HL-60 (cell line): ENCODE results near the gene FKBP11.
A peak's percentile ranks its signal among the peaks of the same experiment; 100 is the strongest.

Experiments used
- DNase-seq, 2 experiments: peaks; one replicate each; pipeline ENCODE4 v3.0.0-alpha.2; 2010 to 2020; ENCODE audit warnings: low read depth in 1 of 2, low spot score in 1 of 2
- H3K27ac ChIP-seq: fragments of 250-450 bp; sonication (Bioruptor Pico); replicated peaks from 2 replicates; pipeline ENCODE4 v1.5.1; 2020; ENCODE audit warnings: mild to moderate bottlenecking, moderate library complexity
- H3K27me3 ChIP-seq: fragments of 250-450 bp; sonication (Bioruptor Pico); 2 replicates; pipeline ENCODE4 v1.5.1; 2021; ENCODE audit warnings: mild to moderate bottlenecking, moderate library complexity; ENCODE audit not compliant: insufficient read depth, poor library complexity, severe bottlenecking
- H3K4me3 ChIP-seq: replicated peaks from 2 replicates; pipeline ENCODE4 v1.5.1; 2011; ENCODE audit warnings: mild to moderate bottlenecking, control low read depth, low read length; ENCODE audit not compliant: insufficient read depth
- CTCF ChIP-seq: IDR thresholded peaks from one replicate; pipeline ENCODE4 v1.5.1; 2011; ENCODE audit warnings: low read length, control low read depth, inconsistent platforms; ENCODE audit not compliant: insufficient read depth
- GABPA ChIP-seq: IDR thresholded peaks from 2 replicates; pipeline ENCODE4 v1.6.1; 2012; ENCODE audit warnings: low read depth
- POLR2AphosphoS5 ChIP-seq: IDR thresholded peaks from 2 replicates; pipeline ENCODE4 v1.6.1; 2012; ENCODE audit warnings: low read depth
- REST ChIP-seq: IDR thresholded peaks from 2 replicates; pipeline ENCODE4 v1.6.1; 2012; ENCODE audit warnings: low read depth; ENCODE audit not compliant: insufficient replicate concordance
- SPI1 ChIP-seq: IDR thresholded peaks from 2 replicates; pipeline ENCODE4 v1.6.1; 2012; ENCODE audit warnings: low read depth, mild to moderate bottlenecking, borderline replicate concordance

Gene FKBP11

GRCh38 chr12:48972213-48972951, 47.1 kb upstream of the FKBP11 start:
- peaks cover 35% of the 10 kb centered on the region for H3K27me3 ChIP-seq
- peak; percentile 43 to 78 for DNase-seq
- no peak overlapping the region for H3K27ac ChIP-seq
- TF ChIP-seq SPI1: no peak
- TF ChIP-seq CTCF: peak; percentile 11
- peak overlapping the region; percentile 55 for H3K4me3 ChIP-seq

- TF ChIP-seq SPI1: no peak
- no peak for DNase-seq
- no peak overlapping the region for H3K27ac ChIP-seq
- H3K4me3 ChIP-seq: peak overlapping the region; percentile 55
- H3K27me3 ChIP-seq: peaks cover 28% of the 10 kb centered on the region
Measured at GRCh38 chr12:48970702-48971334, 45.5 kb upstream of the FKBP11 start.

GRCh38 chr12:48969833-48970701, 44.8 kb upstream of the FKBP11 start:
- TF ChIP-seq POLR2AphosphoS5: no peak
- no peak for TF ChIP-seq CTCF
- TF ChIP-seq SPI1: no peak
- no peak for TF ChIP-seq GABPA
- no peak for TF ChIP-seq REST
- no peak for DNase-seq
- Histone ChIP-seq H3K4me3 (peak overlapping the region; percentile 55), H3K27ac (no peak overlapping the region), H3K27me3 (peaks cover 28% of the 10 kb centered on the region)

GRCh38 chr12:48969160-48969771, 44.0 kb upstream of the FKBP11 start:
- TF ChIP-seq REST: no peak
- TF ChIP-seq POLR2AphosphoS5: no peak
- no peak for TF ChIP-seq SPI1
- no peak for TF ChIP-seq CTCF
- no peak for TF ChIP-seq GABPA
- no peak for DNase-seq
- Histone ChIP-seq H3K27me3 (peaks cover 28% of the 10 kb centered on the region), H3K27ac (no peak overlapping the region), H3K4me3 (no peak overlapping the region)
